Stimulated activated CD8-positive, alpha-beta memory T cell treated with anti-CD3 and anti-CD28 coated beads, Interleukin-2, amount 100 ng/mL, for 1 hour (primary cell): Measurements from ENCODE around the gene SH3BP4.

Experiments
- DNase-seq, 2 donors: peaks; one replicate each; pipeline ENCODE4 v3.0.0-alpha.2; 2020; ENCODE audit warnings: low read depth in 2 of 2

SH3BP4 gene

DNA sequence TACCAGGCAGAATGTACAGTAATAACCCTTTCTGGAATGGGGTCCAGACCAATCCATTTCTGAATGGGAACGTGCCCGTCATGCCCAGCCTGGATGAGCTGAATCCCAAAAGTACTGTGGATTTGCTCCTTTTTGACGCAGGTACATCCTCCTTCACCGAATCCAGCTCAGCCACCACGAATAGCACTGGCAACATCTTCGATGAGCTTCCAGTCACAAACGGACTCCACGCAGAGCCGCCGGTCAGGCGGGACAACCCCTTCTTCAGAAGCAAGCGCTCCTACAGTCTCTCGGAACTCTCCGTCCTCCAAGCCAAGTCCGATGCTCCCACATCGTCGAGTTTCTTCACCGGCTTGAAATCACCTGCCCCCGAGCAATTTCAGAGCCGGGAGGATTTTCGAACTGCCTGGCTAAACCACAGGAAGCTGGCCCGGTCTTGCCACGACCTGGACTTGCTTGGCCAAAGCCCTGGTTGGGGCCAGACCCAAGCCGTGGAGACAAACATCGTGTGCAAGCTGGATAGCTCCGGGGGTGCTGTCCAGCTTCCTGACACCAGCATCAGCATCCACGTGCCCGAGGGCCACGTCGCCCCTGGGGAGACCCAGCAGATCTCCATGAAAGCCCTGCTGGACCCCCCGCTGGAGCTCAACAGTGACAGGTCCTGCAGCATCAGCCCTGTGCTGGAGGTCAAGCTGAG lies 89.6 kb downstream of the SH3BP4 start:
- no peak for DNase-seq

DNA sequence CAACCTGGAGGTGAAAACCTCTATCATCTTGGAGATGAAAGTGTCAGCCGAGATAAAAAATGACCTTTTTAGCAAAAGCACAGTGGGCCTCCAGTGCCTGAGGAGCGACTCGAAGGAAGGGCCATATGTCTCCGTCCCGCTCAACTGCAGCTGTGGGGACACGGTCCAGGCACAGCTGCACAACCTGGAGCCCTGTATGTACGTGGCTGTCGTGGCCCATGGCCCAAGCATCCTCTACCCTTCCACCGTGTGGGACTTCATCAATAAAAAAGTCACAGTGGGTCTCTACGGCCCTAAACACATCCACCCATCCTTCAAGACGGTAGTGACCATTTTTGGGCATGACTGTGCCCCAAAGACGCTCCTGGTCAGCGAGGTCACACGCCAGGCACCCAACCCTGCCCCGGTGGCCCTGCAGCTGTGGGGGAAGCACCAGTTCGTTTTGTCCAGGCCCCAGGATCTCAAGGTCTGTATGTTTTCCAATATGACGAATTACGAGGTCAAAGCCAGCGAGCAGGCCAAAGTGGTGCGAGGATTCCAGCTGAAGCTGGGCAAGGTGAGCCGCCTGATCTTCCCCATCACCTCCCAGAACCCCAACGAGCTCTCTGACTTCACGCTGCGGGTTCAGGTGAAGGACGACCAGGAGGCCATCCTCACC lies 90.2 kb downstream of the SH3BP4 start:
- DNase-seq = no peak

DNA sequence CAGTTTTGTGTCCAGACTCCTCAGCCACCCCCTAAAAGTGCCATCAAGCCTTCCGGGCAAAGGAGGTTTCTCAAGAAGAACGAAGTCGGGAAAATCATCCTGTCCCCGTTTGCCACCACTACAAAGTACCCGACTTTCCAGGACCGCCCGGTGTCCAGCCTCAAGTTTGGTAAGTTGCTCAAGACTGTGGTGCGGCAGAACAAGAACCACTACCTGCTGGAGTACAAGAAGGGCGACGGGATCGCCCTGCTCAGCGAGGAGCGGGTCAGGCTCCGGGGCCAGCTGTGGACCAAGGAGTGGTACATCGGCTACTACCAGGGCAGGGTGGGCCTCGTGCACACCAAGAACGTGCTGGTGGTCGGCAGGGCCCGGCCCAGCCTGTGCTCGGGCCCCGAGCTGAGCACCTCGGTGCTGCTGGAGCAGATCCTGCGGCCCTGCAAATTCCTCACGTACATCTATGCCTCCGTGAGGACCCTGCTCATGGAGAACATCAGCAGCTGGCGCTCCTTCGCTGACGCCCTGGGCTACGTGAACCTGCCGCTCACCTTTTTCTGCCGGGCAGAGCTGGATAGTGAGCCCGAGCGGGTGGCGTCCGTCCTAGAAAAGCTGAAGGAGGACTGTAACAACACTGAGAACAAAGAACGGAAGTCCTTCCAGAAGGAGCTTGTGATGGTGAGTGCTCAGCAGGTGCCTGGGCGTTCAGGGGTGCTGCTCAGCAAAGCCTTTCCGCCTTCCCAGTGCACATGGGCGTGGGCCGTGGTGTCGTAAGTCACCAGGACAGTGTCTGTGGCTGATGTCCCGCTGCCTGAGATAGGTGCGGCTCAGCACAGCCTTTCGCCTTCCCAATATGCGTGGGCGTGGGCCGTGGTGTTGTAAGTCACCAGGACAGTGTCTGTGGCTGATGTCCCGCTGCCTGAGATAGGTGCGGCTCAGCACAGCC lies 91.0 kb downstream of the SH3BP4 start:
- DNase-seq = no peak

DNA sequence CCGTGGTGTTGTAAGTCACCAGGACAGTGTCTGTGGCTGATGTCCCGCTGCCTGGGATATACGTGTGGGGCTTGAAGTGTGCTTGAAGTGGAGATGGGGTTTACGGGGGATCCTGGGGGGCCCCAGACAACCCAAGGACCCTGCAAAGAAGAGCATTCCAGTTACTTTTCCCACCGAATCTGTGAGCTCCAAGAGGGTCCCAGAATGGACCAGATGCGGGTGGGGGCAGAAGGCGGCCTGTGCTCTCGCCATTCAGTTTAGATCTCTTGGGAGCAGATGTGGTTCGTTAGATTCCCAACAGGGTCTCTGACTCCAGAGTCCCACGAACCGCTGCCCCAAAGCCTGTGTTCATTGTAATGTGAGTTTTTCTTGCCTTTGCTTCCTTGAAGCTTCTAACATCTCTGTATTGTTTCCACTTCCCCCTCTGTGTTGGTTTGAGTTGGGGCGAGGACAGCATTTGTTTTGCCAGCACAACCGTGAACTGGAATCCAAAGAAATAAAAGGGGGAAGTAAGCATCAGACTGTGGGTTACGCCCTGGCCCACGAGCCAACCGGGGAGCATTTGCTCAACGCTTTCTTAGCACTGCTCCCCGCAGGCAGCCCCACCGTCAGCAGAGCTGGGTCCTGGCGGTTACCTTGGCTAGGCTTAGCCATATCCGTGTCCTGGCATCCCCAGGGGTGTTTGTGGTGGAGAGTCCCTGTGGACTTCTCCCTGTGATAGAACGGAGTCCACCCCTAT lies 92.1 kb downstream of the SH3BP4 start:
- DNase-seq = no peak

DNA sequence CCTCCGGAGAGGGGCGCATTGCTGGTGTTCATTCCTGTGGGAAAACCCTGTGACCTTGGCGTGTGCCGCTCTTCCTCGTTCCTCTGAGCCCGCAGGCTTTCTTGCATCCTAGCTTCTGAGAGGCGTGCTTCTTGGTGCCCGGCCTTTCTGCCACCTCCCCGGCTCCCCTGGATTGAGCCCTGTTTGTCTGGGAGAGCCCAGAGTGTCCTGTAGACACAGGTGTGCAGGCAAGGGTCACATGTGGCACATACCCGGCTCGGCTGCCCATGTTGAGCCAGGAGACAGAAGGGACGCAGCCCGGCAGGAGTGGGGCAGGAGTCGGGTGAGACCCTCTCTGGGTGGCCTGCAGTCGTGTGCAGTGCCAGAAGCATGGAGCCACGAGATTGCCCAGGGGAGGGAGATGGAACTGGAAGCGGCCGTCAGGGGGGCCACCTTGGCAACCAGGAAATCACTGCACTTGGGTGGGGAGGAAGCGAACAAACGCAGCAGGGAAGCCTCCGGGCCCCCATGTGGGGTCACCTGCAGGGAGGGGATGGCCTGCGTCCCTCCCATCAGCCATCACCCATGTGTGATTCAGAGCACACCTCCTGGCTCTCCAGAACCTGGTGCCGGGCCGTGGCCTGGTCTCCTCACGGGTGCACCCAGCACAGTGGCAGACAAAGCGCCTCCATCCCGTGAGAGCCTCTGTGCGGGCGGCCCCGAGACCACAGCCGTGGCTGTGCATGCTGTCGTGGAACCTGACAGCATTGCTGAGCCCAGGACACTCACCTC lies 92.9 kb downstream of the SH3BP4 start:
- no peak for DNase-seq

DNA sequence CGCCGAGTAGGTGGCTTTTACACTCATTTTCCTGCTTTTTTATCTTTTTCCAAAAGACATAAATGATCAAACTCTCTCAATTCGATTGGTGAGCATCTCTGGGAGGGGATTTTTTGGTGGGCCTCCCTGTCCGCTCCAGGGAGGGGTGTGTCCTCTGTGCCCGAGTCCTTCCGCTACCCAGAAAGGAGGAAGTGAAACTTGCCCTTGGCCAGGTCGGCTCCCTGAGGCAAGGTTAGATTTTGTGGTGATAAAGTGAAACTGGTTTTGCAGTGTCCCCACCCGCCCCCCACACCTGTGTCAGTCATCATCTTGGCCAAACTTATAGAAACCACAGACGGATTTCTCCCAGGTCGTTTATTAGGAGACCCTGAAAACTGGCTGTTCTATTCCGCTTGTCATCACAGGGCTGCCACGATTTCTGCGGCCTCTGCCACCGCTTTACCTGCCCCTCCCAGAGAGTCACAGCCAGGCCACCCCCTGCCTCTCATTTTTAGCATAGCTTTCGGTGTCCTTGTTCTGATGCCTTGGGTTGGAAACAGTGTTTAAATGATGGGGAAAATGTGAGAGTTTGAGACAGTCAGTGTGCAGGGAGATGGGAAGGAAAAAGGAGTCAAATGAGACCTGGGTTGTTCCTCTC lies 93.6 kb downstream of the SH3BP4 start:
- DNase-seq = no peak

DNA sequence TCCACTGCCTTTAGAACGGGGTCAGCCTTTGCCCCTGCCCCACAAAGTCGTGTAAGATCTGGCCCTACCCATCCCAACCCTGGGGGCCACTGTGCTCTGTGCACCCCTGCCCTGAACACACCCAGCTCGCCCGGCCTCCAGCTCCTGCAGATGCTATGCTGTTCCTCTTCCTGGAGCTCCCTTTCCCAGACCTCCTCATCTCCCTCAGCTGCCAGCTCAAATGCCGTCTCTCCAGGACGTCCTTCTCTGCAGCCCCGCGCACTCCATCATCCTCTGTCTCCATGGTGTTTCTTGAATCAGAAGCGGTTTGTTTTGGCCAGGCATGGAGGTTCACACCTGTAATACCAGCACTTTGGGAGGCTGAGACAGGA lies 94.1 kb downstream of the SH3BP4 start:
- no peak for DNase-seq

DNA sequence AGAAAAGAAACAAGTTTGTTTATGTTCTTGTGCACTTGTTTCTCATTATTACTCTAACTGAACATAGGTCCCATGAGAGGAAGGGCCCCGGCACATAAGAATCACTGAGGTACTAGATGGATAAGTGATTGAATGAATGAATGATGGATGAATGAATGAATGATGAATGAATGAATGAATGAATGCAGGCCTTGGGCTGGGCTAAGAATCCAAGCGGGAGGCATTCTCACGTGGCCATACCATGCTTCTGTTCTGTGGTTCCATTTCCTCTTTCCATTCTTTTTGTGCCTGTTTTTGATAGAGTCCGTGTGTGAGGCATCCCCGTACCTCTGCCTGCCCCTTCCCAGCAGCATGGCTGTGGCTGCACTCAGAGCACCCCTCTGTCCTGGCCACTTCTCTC lies 94.8 kb downstream of the SH3BP4 start:
- DNase-seq = no peak

DNA sequence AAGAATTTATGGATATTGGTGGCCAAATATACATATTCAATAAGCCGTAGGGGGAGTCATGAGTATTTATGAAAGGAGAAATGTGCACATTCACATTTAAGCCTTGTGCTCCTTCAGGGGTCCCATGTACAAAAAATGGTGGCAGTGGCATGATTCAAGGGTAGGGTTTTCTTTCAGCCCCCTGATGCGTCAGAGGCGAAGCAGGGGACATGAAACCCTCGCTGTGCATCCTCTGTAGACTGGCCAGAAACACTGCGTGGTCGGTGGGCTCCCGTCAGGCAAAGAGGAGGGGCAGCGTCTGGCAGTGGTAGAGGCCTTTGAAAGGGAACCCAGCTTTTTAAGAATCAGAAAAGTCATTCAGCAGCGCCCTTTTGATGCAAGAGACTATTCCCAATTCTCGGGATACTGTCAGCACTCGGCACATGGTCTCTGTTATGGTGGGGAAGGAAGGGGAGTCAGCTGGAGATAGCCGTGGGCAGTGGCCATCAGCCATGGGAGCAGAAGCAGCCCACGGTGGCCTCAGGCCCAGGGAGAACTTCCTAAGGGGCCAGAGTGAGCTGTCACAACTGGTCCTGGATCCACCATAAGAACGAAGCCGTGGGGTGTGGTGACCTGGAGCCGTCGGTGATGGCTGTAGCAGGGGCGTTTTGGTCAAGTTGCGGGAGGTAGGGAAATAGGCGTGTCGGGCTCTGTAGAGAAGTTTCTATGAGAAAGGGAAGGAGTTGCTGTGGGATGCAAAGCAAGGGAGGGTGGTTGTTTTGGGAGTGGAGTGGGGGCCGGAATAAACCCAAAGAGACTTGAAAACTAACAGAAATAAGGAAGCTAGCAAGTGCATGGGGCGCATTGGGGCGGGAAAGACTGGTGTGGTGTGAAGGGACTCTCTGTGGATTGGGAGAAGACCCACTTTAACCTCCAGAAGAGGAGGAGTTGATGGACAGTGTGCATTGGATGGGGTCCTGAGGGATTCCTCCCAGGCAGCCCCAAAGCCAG lies 95.6 kb downstream of the SH3BP4 start:
- DNase-seq = no peak

DNA sequence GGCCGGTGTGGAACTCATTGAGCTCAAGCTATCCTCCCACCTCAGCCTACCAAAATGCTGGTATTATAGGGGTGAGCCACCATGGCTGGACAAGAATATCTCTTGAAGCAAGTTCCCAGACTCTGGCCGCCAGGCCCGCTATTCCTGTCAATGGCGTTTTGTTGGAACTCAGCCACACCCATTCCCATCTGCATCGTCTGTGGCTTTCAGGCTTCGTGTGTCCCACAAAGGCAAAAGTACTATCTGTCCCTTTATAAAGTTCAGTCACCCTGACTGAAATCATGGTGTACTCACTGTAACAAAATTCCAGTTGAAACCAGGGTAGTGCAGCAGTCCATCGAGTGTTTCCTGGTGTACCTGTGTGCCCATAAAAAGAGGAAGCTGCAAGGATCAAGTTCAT lies 96.7 kb downstream of the SH3BP4 start:
- no peak for DNase-seq

DNA sequence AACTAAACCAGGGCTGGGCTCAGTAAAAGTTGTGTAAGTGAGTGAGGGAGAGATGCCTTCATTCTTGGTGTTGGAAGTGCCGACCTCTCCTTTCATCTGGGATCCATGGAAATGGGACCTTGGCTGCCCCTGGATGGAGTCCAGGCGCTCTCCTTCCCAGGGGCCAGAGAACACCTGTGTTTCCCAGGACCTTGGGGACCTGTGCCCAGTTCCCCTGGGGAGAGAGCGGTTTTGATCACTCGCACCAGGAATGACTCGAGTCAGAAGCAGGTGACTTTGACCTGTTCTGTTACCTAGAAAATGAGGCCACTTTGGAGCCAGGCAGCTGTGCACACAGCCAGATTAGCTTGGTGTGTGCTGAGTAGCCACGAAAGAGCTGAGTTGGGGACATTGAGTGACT lies 97.3 kb downstream of the SH3BP4 start:
- no peak for DNase-seq

DNA sequence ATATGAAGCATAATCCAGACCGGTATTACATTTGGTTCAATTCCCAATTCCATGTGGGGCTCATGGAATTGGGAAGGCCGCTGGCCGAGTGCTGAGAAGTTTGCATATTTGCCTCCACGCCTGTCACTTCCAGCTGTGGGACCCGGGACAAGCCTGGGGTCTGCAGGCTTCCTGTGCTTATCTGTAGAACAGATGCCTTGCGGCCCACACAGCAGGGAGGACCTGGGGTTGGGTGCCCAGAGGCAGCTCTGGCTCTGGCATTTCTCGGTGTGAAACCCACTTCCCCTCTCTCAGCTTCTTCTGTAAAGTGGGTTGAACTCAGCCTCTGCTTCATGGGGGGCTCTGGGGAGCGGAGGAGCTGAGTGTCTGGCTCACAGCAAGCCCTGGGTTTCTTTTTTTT lies 97.9 kb downstream of the SH3BP4 start:
- DNase-seq = no peak

DNA sequence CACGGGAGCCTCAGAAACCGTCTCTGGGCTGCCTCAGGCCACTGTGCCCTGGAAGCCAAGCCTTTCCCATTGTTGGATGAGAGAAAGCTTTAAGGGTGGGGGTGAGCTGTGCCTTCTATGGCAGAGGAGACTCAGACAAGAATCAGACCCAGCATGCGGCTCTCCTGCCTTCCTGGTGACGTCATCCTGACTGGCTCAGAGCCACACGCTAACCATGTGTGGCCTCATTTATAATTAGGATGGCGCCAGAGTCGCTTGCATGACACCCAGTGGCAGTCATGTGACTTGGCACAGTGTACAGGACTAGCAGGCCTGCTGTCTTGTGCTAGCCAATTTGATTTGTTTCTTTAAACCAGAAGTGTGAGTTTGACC lies 99.1 kb downstream of the SH3BP4 start:
- DNase-seq = no peak

DNA sequence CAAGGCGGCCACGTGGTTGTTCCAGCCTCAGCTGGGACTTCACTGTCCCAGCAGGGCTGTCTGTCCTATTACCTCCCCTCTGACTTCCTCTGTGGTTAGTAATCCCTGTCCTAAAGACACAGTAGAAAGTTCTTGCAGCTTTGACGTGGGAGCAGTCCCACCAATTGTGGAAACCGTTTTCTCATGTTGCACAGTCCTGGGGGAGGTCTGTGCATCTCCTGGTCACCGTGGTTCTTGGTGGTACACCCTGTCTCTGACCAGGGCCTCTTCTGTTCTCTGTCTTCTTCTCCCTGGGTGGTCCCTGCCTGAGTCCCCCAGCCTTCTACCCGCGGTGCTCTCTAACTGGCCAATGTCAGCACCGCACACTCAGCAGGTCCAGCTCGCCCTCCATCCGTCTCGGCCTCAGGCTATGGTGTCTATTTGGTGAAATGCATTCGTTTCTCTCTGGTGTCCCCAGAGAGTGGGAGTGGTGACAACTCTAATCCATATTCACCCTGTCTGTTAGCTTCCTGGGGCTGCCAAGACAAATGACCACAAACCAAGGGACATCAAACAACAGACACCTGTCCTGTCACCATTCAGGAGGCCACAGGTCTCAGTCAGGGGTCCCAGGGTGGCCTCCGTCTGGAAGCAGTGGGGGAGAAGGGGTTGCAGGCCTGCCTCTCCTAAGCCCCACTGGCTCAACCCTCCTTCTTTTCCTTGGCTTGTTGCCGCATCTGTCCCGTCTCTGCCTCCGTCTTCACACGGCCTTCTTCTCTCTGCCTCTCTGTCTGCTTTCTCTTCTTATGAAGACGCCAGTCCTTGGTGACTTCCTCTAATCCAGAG lies 99.8 kb downstream of the SH3BP4 start:
- no peak for DNase-seq

DNA sequence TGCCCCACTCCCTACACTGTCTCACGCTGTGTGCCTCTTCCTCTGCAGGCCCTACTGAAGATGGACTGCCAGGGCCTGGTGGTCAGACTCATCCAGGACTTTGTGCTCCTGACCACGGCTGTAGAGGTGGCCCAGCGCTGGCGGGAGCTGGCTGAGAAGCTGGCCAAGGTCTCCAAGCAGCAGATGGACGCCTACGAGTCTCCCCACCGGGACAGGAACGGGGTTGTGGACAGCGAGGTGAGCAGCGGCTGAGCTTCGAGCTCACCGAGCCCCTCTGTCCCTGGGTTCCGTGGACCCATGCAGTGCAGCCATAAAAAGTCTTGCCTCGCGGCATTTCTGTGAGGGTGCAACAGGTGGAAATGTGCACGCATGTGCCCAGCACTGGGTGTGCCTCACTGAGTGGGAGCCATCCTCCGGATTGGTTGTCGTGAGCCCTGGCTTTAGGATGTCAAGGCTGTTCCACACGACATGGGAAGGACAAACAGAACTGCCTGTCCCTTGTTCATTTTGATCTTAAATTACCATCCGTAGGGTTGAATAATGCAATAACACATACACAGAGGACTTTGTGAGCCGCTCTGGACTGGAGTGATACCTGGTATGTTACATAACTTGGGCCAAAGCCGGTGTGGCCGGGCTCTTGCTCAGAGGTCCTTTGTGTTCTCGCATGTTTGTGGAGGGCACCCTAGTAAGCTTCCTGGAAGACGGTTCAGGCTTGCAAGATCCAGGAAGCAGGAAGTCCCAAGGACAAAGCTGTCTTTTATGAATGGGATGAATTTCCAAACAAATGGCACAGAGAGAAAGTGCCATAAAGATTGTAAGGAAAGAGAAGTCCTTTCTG lies 100.9 kb downstream of the SH3BP4 start:
- DNase-seq = no peak

DNA sequence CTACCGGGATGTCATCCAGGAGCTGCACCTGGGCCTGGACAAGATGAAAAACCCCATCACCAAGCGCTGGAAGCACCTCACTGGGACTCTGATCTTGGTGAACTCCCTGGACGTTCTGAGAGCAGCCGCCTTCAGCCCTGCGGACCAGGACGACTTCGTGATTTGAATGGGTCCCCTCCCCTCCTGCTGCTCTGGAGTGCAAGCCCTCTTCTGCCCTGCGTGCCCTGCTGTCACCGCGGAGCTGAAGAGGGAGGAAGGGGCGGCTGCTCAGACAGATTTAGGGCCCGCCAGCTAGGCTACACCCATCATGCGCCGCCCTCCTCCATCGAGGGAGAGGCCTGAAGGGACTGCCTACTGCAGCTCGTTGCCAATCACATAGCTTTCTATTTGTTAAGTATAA lies 101.8 kb downstream of the SH3BP4 start:
- DNase-seq = no peak

DNA sequence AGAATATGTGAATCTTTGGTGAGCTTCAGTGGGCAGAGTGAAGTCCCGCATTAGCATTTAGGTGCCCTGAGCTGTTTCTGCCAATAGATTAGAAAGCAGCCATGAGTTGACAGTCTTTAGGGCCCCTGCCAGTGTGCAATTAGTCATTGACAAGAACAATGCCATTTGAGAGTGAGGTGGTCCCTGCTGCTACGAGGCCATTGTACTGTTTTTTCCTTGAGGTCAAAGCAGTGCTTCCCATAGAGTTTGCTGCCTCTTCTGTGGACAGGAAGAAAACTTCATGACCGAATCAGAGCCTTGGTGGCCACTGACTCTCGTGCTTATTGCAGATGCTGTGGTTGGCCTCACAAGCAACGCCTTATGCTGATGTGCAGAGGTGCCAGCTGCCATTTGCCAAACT lies 102.7 kb downstream of the SH3BP4 start:
- no peak for DNase-seq

DNA sequence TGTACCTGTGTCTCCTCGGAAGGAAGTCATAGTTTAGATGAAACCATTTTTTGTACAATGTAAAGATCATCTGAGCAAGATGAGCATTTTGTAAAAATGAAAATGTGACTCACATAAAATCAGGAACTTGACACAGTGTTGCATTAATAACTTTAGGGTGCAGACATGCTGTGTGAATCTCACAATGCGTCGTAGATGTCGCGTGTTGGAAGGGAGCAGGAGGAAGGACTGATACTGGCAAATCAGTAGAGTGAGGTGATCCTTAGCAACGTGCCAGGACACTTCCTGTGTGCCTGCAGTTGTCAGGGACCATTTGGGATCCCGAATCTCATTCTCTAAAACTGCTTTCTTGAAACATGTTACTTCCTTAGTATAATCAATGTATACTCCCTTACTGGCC lies 103.1 kb downstream of the SH3BP4 start:
- no peak for DNase-seq
